Thymus (tissue), 11 donors: ENCODE measurements around the gene ECEL1. TPM values are rescaled to one million over a fixed set of nuclear protein-coding genes. Genes with fewer than 3 reads are reported as not detected.

Source experiments
- DNase-seq, 9 donors: peaks; one replicate each; pipeline ENCODE4 v3.0.0-alpha.2; 2013; ENCODE audit warnings: low spot score in 9 of 9, low read depth in 6 of 9, missing footprints in 1 of 9
- H3K27ac ChIP-seq, 2 donors: one replicate each; pipeline ENCODE4 v1.5.1; 2013; ENCODE audit warnings: control low read depth in 1 of 2, low read depth in 1 of 2, low read length in 1 of 2, mild to moderate bottlenecking in 1 of 2, moderate library complexity in 1 of 2
- H3K27me3 ChIP-seq, 2 donors: one replicate each; pipeline ENCODE4 v1.5.1; 2013; ENCODE audit warnings: low read length in 1 of 2; ENCODE audit not compliant: control insufficient read depth in 2 of 2, insufficient read depth in 1 of 2
- H3K36me3 ChIP-seq, 2 donors: one replicate each; pipeline ENCODE4 v1.5.1; 2013; ENCODE audit warnings: low read length in 1 of 2, mild to moderate bottlenecking in 1 of 2, moderate library complexity in 1 of 2; ENCODE audit not compliant: control insufficient read depth in 2 of 2, insufficient read depth in 2 of 2
- H3K4me1 ChIP-seq, 2 donors: one replicate each; pipeline ENCODE4 v1.5.1; 2013; ENCODE audit warnings: low read length in 2 of 2; ENCODE audit not compliant: control insufficient read depth in 2 of 2, insufficient read depth in 2 of 2
- H3K4me3 ChIP-seq, 2 donors: one replicate each; pipeline ENCODE4 v1.5.1; 2013; ENCODE audit warnings: low read length in 2 of 2, control low read depth in 1 of 2, mild to moderate bottlenecking in 1 of 2
- H3K9me3 ChIP-seq, 2 donors: one replicate each; pipeline ENCODE4 v1.5.1; 2013; ENCODE audit warnings: low read length in 1 of 2, mild to moderate bottlenecking in 1 of 2; ENCODE audit not compliant: control insufficient read depth in 2 of 2, insufficient read depth in 1 of 2
- WGBS: extraction: QIAGEN DNeasy Blood & Tissue Kit; methylation state at CpG from one replicate; pipeline ENCODE4 v1.1.7; 2013; 5-methylcytosine and 5-hydroxymethylcytosine counted together
- polyA plus RNA-seq: library from polyadenylated mRNA; stranded (reverse); fragments of 200-250 nt; gene quantifications from one replicate; pipeline ENCODE4 v1.2.3, GENCODE V29; 2013
- total RNA-seq: library from RNA; stranded (reverse); fragments of 120-200 nt; gene quantifications from one replicate; pipeline ENCODE4 v1.2.4, GENCODE V29; 2013
- donor health status: healthy.

Gene ECEL1
- total and polyA plus RNA-seq, 2 donors = 0.28 to 1.7 TPM

DNA sequence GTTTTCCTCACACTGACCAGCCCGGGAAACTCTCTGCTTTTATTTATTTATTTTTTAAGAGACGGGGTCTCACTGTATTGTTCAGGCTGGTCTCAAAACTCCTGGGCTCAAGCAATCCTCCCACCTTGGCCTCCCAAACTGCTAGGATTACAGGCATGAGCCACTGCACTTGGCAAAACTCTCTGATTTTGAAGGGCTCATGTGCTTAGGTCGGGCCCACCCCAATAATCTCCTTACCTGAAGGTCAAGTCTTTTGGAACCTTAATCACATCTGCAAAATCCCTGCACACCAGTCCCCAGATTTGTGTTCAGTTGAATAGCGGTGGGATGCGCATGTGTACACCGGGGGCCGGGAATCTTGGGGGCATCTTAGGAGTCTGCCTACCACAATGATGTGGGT lies 7.7 kb upstream of the ECEL1 start:
- 95% methylated on average over 7 of the region's 7 CpGs for WGBS
- Histone ChIP-seq H3K27me3 (peaks cover 3 to 73% of the 10 kb centered on the region in 2 donors), H3K4me3 (no peak overlapping the region), H3K9me3 (no peaks in the 10 kb centered on the region), H3K27ac (no peak overlapping the region), H3K36me3 (no peaks in the 10 kb centered on the region), H3K4me1 (no peaks in the 10 kb centered on the region)
- no peak for DNase-seq

DNA sequence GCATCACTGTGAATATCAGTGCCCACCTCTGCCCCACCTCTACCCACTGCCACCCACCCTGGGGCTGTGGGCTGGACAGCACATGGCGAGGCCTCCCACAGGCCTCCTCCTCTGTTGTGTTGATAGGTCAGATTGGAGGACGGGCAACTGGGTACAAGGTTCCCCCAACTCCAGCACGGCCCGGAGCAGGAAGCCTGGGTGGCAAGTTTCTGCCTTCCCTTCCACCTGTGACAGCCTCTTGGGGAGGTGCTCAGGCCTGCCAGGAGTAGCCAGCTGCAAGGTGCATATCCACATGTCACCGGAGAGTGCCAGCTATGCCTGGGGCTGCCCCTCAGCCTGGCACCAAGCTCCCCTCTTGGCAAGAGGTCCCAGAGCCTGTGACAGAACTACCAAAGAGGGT lies 6.9 kb upstream of the ECEL1 start:
- 95% methylated on average over 5 of the region's 5 CpGs for WGBS
- Histone ChIP-seq H3K27ac (no peak overlapping the region), H3K4me1 (no peaks in the 10 kb centered on the region)

DNA sequence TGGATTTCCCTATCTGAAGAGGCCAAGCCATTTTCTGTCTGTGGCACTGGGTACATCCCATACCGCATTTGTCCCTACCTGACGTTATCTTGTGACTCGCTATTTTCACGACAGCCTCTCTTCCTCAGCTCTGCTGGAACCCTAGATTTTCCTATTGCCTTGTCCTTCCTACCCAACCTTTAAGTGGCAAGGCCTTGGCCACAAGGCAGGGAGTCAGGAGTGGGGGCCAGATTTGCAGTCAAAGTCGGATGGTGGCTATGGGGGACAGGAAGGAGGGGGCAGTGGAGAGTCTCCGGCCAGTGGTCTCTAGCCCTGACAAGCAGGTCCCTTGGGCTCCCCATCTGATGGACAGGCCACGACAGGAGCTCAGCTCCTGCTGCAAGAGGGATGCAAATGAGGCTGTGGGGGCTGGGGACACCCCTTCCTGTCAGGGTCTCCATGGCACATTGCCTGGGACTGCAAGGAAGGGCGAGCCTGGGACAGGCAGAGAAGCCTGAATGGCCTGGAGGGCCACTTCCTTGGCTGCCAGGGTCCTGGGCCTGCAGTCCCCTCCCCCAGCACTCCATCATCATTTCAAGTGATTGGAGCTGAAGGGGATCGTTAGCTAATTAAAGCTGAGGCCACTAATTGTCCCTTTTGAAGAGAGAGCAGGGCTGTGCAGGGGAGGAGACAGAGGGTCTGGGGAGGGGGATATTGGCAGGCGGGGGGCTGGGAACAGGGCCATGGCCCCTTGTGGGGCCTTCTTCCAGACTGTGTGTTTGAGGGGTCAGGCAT lies 6.3 kb upstream of the ECEL1 start:
- H3K36me3 ChIP-seq = no peaks in the 10 kb centered on the region
- H3K4me1 ChIP-seq = no peaks in the 10 kb centered on the region
- no peak overlapping the region for H3K27ac ChIP-seq
- DNase-seq = no peak
- H3K9me3 ChIP-seq = no peaks in the 10 kb centered on the region
- WGBS = 92% methylated on average over 10 of the region's 10 CpGs
- no peak overlapping the region for H3K4me3 ChIP-seq
- H3K27me3 ChIP-seq = peaks cover 16 to 73% of the 10 kb centered on the region in 2 donors

More for the DNA sequence above, 6.9 kb upstream of the ECEL1 start:
- Histone ChIP-seq H3K27me3 (peaks cover 10 to 73% of the 10 kb centered on the region in 2 donors), H3K4me3 (no peak overlapping the region), H3K9me3 (no peaks in the 10 kb centered on the region), H3K36me3 (no peaks in the 10 kb centered on the region)
- no peak for DNase-seq

DNA sequence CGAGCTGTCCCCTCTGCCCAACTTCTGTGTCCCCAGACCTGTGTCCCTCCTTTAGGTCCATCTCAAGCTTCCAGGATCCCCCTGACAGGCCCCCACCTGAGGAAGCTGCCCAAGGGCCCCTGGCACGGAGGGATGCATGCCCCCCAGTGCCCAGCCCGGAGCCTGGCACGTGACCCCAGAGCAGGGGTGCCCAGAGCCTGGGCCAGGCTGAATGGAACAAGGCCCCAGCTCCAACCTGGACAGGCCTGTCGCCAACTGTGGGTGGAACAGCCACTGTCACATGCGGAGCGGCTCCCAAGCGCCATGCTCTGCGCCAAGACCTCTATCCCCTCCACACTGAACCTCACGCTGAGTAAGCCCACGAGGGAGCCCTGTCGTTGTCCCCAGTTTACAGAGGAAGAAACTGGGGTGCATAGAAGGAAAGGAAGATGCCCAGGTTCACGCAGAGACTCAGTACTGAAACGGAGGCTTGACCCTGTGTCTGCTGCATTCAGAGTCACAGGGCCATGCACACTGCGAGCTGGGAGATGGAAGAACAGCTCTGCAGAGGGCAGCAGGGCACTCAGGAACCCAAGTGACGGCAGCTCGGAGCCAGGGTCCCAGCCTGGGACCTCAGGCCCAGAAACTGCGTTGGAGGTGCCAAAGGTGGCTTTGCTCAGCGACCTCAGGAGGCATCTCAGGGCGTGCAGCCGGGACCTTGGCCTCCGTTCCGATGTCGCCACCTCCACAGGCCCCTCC lies 5.5 kb upstream of the ECEL1 start:
- peaks cover 23 to 79% of the 10 kb centered on the region in 2 donors for H3K27me3 ChIP-seq
- no peak for DNase-seq

DNA sequence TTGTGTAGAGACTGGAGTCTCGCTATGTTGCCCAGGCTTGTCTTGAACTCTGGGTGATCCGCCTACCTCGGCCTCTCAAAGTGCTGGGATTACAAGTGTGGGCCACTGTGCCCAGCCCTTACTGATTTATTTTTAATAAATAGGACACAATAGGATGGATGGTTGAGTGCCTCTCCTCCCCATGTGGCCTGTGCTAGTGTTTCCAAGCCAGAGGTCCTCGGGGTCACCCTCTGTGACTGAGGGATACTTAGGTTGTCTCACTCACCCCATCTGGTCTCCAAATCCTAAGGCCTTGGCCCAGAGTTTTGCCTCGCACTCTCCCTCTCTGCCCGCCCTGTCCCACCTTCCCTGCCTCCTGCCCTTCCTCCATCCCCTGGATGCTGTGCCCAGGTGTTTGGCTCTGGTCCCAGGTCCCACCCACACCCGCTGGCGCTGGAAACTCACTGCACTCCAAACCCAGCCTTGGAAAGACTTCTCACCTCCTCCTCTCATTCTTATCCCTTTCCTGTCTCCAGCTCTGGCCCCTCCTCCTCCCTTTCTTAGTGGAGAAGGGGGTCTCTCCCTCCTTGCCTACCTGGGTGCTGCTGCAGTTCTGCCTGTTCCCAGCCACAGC lies 4.7 kb upstream of the ECEL1 start:
- 85% methylated on average over 8 of the region's 8 CpGs for WGBS
- H3K4me1 ChIP-seq = peaks cover 0 to 3% of the 10 kb centered on the region in 2 donors
- no peaks in the 10 kb centered on the region for H3K9me3 ChIP-seq
- no peaks in the 10 kb centered on the region for H3K36me3 ChIP-seq
- peaks cover 31 to 76% of the 10 kb centered on the region in 2 donors for H3K27me3 ChIP-seq
- no peak overlapping the region for H3K4me3 ChIP-seq
- DNase-seq = no peak
- H3K27ac ChIP-seq = no peak overlapping the region

More for the DNA sequence above, 5.5 kb upstream of the ECEL1 start:
- H3K9me3 ChIP-seq = no peaks in the 10 kb centered on the region
- no peaks in the 10 kb centered on the region for H3K36me3 ChIP-seq
- H3K27ac ChIP-seq = no peak overlapping the region
- no peak overlapping the region for H3K4me3 ChIP-seq
- WGBS = 95% methylated on average over 24 of the region's 24 CpGs
- H3K4me1 ChIP-seq = no peaks in the 10 kb centered on the region

DNA sequence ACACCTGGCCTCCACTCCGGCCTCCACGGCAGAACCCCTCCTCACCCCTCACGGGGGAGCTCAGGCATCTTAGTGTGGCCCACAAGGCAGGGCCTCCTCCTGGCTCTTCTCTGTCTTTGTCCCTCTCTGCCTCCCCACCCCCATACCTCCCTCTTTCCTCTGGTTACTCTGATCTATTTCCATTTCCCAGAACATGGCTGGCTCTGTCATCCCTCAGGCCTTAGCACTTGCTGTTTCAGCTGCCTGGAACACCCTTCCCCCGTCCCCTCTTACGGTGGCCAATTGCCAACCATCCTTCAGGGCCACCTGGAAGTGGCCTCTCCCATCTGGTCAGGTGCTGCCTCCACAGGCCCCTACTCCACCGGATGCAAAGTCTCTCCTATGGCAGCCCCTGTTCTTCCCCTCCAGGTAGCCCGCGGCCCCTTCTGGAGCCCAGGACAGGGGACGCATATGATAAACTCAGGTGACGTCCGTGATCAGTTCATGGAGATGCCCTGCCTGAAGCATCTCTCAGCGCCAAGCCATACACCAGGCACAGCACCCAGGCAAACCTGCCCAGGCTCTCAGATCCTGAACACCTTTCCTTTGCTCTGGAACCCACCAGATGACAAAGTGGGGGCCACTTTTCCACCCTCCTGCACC lies 3.6 kb upstream of the ECEL1 start:
- Histone ChIP-seq H3K4me1 (peaks cover 0 to 10% of the 10 kb centered on the region in 2 donors), H3K27me3 (peaks cover 41 to 77% of the 10 kb centered on the region in 2 donors), H3K9me3 (peaks cover 0 to 4% of the 10 kb centered on the region in 2 donors), H3K36me3 (no peaks in the 10 kb centered on the region), H3K4me3 (no peak overlapping the region), H3K27ac (no peak overlapping the region)
- 98% methylated on average over 12 of the region's 12 CpGs for WGBS
- no peak for DNase-seq

DNA sequence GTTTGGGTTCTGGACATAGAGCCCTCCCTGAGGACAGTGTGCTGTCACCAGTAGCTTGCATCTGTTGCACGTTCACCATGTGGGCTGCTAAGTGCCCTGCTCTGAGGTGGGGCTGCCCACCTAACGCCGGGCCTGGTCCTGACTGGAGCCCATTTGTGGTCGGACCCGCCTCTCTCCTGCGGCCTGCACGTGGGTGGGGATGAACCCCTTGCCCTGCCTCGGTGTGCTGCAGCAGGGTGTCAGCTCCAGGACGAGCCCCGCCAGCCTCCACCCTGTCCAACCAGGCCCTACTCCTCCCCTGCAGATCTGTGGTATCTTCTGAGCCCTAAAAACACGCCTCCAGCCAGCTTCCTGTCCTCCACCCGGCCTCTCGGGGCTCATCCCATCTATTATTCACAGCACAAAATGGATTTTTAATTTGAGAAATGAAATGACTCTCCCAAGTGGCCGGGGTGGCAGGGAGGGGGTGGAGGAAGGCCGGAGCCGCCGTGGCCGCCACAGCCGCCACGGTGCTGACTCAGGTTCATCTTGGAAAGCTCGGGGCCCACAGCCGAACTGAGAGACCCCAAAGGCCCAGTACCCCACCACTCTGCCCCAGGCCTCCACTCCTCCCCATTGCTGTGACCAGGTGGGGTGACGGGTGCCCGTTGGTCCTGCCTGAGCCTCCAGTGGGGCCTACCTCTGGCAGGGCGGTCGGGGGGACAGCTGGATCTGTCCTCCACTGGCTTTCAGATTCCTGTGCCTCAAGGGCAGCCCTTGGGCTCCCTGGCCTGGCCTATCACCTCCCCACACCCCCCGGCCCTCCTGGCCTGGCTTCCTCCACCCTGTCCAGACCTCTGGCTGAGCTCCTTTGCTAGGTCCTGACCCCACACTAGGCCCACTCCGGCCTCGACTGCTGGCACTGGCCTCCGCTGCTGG lies 2.8 kb upstream of the ECEL1 start:
- no peak for DNase-seq

DNA sequence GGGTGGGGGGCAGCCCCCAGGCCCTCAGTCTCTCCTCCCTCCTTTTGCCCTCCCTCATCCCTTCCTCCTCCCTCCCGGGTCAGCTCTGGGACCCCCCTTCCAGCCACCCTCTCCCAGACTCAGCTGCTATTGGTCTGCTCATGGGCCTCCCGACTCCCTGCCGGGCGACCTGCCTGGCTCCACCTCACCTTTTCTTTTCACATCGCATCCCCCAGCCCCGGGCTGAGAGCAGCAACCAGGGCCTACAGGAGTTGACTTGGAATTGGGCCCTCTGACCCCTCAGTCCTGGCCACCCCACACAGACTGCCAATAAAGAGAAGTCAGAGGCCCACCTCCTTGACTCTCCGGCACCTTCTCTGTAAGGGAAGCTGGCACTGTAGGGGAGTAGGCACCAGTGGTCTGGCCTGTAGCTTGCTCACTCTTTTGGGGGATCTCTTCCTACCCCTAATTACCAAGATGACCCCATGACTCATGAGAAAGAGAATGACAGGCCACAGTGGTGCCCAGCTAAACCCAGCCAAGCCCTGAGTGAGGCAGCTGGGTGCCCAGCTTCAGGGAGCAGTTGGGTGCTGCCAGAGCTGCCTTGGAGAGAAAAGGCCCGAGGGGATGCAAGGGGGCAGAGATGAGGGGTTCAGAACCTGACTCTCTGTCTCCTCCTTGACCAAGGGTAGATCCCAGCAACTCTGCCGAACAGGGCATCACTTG lies 2.0 kb upstream of the ECEL1 start:
- H3K36me3 ChIP-seq = no peaks in the 10 kb centered on the region
- 89% methylated on average over 9 of the region's 9 CpGs for WGBS
- H3K4me1 ChIP-seq = peaks cover 0 to 10% of the 10 kb centered on the region in 2 donors
- H3K27me3 ChIP-seq = peaks cover 57 to 87% of the 10 kb centered on the region in 2 donors
- no peak overlapping the region for H3K27ac ChIP-seq
- no peak overlapping the region for H3K4me3 ChIP-seq
- H3K9me3 ChIP-seq = peaks cover 0 to 6% of the 10 kb centered on the region in 2 donors
- DNase-seq = no peak

More for the DNA sequence above, 2.8 kb upstream of the ECEL1 start:
- Histone ChIP-seq H3K27ac (no peak overlapping the region), H3K27me3 (peaks cover 49 to 83% of the 10 kb centered on the region in 2 donors), H3K36me3 (no peaks in the 10 kb centered on the region), H3K4me3 (no peak overlapping the region), H3K9me3 (peaks cover 0 to 4% of the 10 kb centered on the region in 2 donors), H3K4me1 (peaks cover 0 to 10% of the 10 kb centered on the region in 2 donors)
- 92% methylated on average over 30 of the region's 30 CpGs for WGBS
